Gastrocnemius medialis (tissue), 4 donors: ENCODE results near the gene LEF1. TPM values are rescaled to one million over a fixed set of nuclear protein-coding genes. Genes with fewer than 3 reads are reported as not detected.

Experiments used
- ATAC-seq, 2 donors: fragments of 150-250 bp; one replicate each; pipeline ENCODE4 v1.9.1; 2016
- DNase-seq, 2 donors: peaks; one replicate each; pipeline ENCODE4 v3.0.0-alpha.2; 2019
- H3K27ac ChIP-seq, 4 donors: fragments of 200-600 bp; sonication (generic); 1 replicate in 1 of 4; 2 replicates in 3 of 4; pipeline ENCODE4 v1.5.1; 2016 to 2018; ENCODE audit warnings: mild to moderate bottlenecking in 2 of 4, moderate library complexity in 1 of 4
- H3K27me3 ChIP-seq, 3 donors: fragments of 200-600 bp; sonication (generic) in 2 of 3; 1 replicate in 1 of 3; 2 replicates in 2 of 3; pipeline versions ENCODE4 v1.5.1 to v1.6.0; 2016 to 2019; ENCODE audit warnings: mild to moderate bottlenecking in 1 of 3, moderate library complexity in 1 of 3
- H3K36me3 ChIP-seq, 2 donors: fragments of 200-600 bp; sonication (generic) in 1 of 2; one replicate each; pipeline ENCODE4 v1.5.1; 2017 to 2018
- H3K4me1 ChIP-seq, 2 donors: fragments of 200-600 bp; sonication (generic) in 1 of 2; one replicate each; pipeline ENCODE4 v1.5.1; 2016 to 2017; ENCODE audit warnings: mild to moderate bottlenecking in 2 of 2
- H3K4me3 ChIP-seq, 4 donors: fragments of 200-600 bp; sonication (generic) in 3 of 4; 1 replicate in 1 of 4; 2 replicates in 3 of 4; pipeline ENCODE4 v1.5.1; 2016 to 2019; ENCODE audit warnings: mild to moderate bottlenecking in 2 of 4
- H3K9me3 ChIP-seq, 3 donors: fragments of 200-600 bp; sonication (generic) in 2 of 3; 1 replicate in 1 of 3; 2 replicates in 2 of 3; pipeline ENCODE4 v1.5.1; 2016 to 2019
- CTCF ChIP-seq, 5 experiments: fragments of 450-650 bp in 3 of 5; fragments of 200-600 bp in 2 of 5; sonication (generic) in 2 of 5; IDR thresholded peaks in 4 of 5; conservative IDR thresholded peaks in 1 of 5; 1 replicate in 4 of 5; 2 replicates in 1 of 5; pipeline ENCODE4 v1.5.1; 2016 to 2019; ENCODE audit warnings: antibody characterized with exemption in 5 of 5, mild to moderate bottlenecking in 3 of 5, moderate library complexity in 3 of 5
- POLR2A ChIP-seq, 2 donors: fragments of 450-650 bp; IDR thresholded peaks; one replicate each; pipeline ENCODE4 v1.6.1; 2017; ENCODE audit warnings: antibody characterized with exemption in 2 of 2, mild to moderate bottlenecking in 2 of 2, moderate library complexity in 2 of 2
- in situ Hi-C, 4 donors: fragments of 200-750 bp; cut with MboI; loops; one replicate each; pipeline versions ENCODE4 v1.15.0 to v1.8.0; 2017; ENCODE audit warnings: low sequenced_read_pairs in 4 of 4
- intact Hi-C: fragments of 100-400 bp; cut with DNase I; formaldehyde crosslinking; loops from one replicate; pipeline ENCODE4 v1.15.1; 2023; ENCODE audit warnings: low total_unique reads
- total RNA-seq, 4 donors: library from RNA; depleted of rRNA; stranded (reverse); fragments of >200 nt; gene quantifications; one replicate each; pipeline versions ENCODE4 v1.1.0 to v1.2.3, GENCODE V29; 2016

Gene LEF1
- total RNA-seq, 4 donors from 2014 or later, result 0.33 TPM; not detected in 3

GRCh38 chr4:108114503-108114902 is 54.2 kb downstream of the LEF1 start:
- H3K27ac ChIP-seq, result no peak overlapping the region
- intact Hi-C loops, result no loop called here
- no peaks in the 10 kb centered on the region for H3K9me3 ChIP-seq
- in situ Hi-C loops, result no loop called here
- DNase-seq (no peak), ATAC-seq (no peak)
- H3K4me3 ChIP-seq, result no peak overlapping the region
- no peaks in the 10 kb centered on the region for H3K36me3 ChIP-seq
- no peak for TF ChIP-seq POLR2A (IDR thresholded peaks at IDR 0.05)
- no peak for TF ChIP-seq CTCF (IDR thresholded peaks at IDR 0.05 in 4 of 5, conservative IDR thresholded peaks at IDR 0.05 in 1 of 5)
- H3K4me1 ChIP-seq, result no peaks in the 10 kb centered on the region
- H3K27me3 ChIP-seq, result no peaks in the 10 kb centered on the region

GRCh38 chr4:108113229-108113628 is 55.5 kb downstream of the LEF1 start:
- no peak overlapping the region for H3K27ac ChIP-seq
- ATAC-seq, result no peak

GRCh38 chr4:108111781-108112180 is 57.0 kb downstream of the LEF1 start:
- Histone ChIP-seq H3K9me3 (no peaks in the 10 kb centered on the region), H3K4me1 (no peaks in the 10 kb centered on the region), H3K27me3 (no peaks in the 10 kb centered on the region), H3K27ac (no peak overlapping the region), H3K36me3 (no peaks in the 10 kb centered on the region), H3K4me3 (no peak overlapping the region)
- DNase-seq, result no peak
- no peak for ATAC-seq
- TF ChIP-seq CTCF (IDR thresholded peaks at IDR 0.05 in 4 of 5, conservative IDR thresholded peaks at IDR 0.05 in 1 of 5) (no peak), POLR2A (IDR thresholded peaks at IDR 0.05) (no peak)
- intact Hi-C loops (no loop called here), in situ Hi-C loops (no loop called here)

More at GRCh38 chr4:108113229-108113628, 55.5 kb downstream of the LEF1 start:
- DNase-seq, result no peak
- in situ Hi-C loops (no loop called here), intact Hi-C loops (no loop called here)
- no peaks in the 10 kb centered on the region for H3K9me3 ChIP-seq
- TF ChIP-seq POLR2A (IDR thresholded peaks at IDR 0.05) (no peak), CTCF (IDR thresholded peaks at IDR 0.05 in 4 of 5, conservative IDR thresholded peaks at IDR 0.05 in 1 of 5) (no peak)
- no peaks in the 10 kb centered on the region for H3K36me3 ChIP-seq
- no peaks in the 10 kb centered on the region for H3K4me1 ChIP-seq
- no peaks in the 10 kb centered on the region for H3K27me3 ChIP-seq
- no peak overlapping the region for H3K4me3 ChIP-seq

GRCh38 chr4:108110450-108110849 is 58.3 kb downstream of the LEF1 start:
- no peaks in the 10 kb centered on the region for H3K27me3 ChIP-seq
- TF ChIP-seq CTCF (IDR thresholded peaks at IDR 0.05 in 4 of 5, conservative IDR thresholded peaks at IDR 0.05 in 1 of 5) (no peak), POLR2A (IDR thresholded peaks at IDR 0.05) (no peak)
- ATAC-seq (no peak), DNase-seq (no peak)
- no peaks in the 10 kb centered on the region for H3K36me3 ChIP-seq
- no peaks in the 10 kb centered on the region for H3K4me1 ChIP-seq
- no peak overlapping the region for H3K4me3 ChIP-seq
- in situ Hi-C loops, result no loop called here
- intact Hi-C loops, result no loop called here
- no peak overlapping the region for H3K27ac ChIP-seq
- H3K9me3 ChIP-seq, result no peaks in the 10 kb centered on the region

- DNase-seq, result no peak
- Histone ChIP-seq H3K27ac (no peak overlapping the region), H3K27me3 (no peaks in the 10 kb centered on the region), H3K36me3 (no peaks in the 10 kb centered on the region), H3K9me3 (no peaks in the 10 kb centered on the region), H3K4me3 (no peak overlapping the region), H3K4me1 (no peaks in the 10 kb centered on the region)
- intact Hi-C loops (no loop called here), in situ Hi-C loops (no loop called here)
- TF ChIP-seq CTCF (IDR thresholded peaks at IDR 0.05 in 4 of 5, conservative IDR thresholded peaks at IDR 0.05 in 1 of 5), result no peak
- no peak for TF ChIP-seq POLR2A (IDR thresholded peaks at IDR 0.05)
- ATAC-seq, result no peak
These were observed 58.7 kb downstream of the LEF1 start for GRCh38 chr4:108109997-108110416.
